K562 (cell line): ENCODE measurements around the gene NR1D1. TPM values are rescaled to one million over a fixed set of nuclear protein-coding genes. Genes with fewer than 3 reads are reported as not detected.

ENCODE experiments used
- DACH1 ChIP-seq: fragments of 450-650 bp; IDR thresholded peaks from 2 replicates; pipeline ENCODE4 v1.6.1; 2018; ENCODE audit not compliant: partially characterized antibody
- MTA1 ChIP-seq: fragments of 450-650 bp; IDR thresholded peaks from 2 replicates; pipeline ENCODE4 v1.6.1; 2017; ENCODE audit warnings: borderline replicate concordance
- OTX1 ChIP-seq: fragments of 450-650 bp; formaldehyde crosslinking; IDR thresholded peaks from 2 replicates; pipeline ENCODE4 v1.4.0; 2022; ENCODE audit warnings: mild to moderate bottlenecking
- PRMT5 ChIP-seq: sonication (generic); formaldehyde crosslinking; IDR thresholded peaks from 2 replicates; pipeline ENCODE4 v1.5.0; 2020; ENCODE audit warnings: missing genetic modification reagents
- SRSF7 ChIP-seq: fragments of 200-400 bp; formaldehyde crosslinking; optimal IDR thresholded peaks from 2 replicates; pipeline ENCODE3; 2017; ENCODE audit warnings: mild to moderate bottlenecking, low read depth, low read length
- ZNF212 ChIP-seq: fragments of 450-650 bp; formaldehyde crosslinking; IDR thresholded peaks from 2 replicates; pipeline ENCODE4 v1.4.0; 2020; ENCODE audit warnings: mild to moderate bottlenecking
- ZNF280B ChIP-seq: fragments of 250-450 bp; sonication (Bioruptor Pico); IDR thresholded peaks from 2 replicates; pipeline ENCODE4 v1.5.1; 2021; ENCODE audit warnings: mild to moderate bottlenecking
- polyA plus RNA-seq, 8 experiments: library from polyadenylated mRNA; depleted of rRNA in 4 of 8; stranded (reverse) in 5 of 8; unstranded in 3 of 8; fragments of >200 nt; fragmentation: Nextera tagmentation in 2 of 8; fragmentation: Illumina TruSeq in 1 of 8; extraction: Ambion mirVana in 2 of 8; extraction: Trizol in 1 of 8; gene quantifications; 2 replicates each; pipeline versions ENCODE4 v1.2.1 to v1.2.3, GENCODE V29; 2011 to 2014; ENCODE audit warnings: inconsistent platforms in 1 of 8, missing spikeins in 1 of 8
- total RNA-seq, 7 experiments: library from RNA; depleted of rRNA in 6 of 7; stranded (reverse); fragments of >200 nt in 6 of 7; fragmentation: Illumina TruSeq in 2 of 7; extraction: Trizol in 2 of 7; gene quantifications; 2 replicates each; pipeline versions ENCODE4 v1.2.1 to v1.2.3, GENCODE V29; 2011 to 2021; ENCODE audit warnings: low replicate concordance in 1 of 7
- TF ChIP-seq, protein P1 (sequence below): sonication (generic); formaldehyde crosslinking; IDR thresholded peaks from 2 replicates; pipeline ENCODE4 v1.8.0; 2023; ENCODE audit warnings: mild to moderate bottlenecking, missing genetic modification reagents

Gene NR1D1
- total and polyA plus RNA-seq, 9 of the 15 experiments (the other 6 are each of a cell fraction or from before 2014, with no cell fraction given), result 0.25 to 7.7 (median 0.65) TPM

DNA sequence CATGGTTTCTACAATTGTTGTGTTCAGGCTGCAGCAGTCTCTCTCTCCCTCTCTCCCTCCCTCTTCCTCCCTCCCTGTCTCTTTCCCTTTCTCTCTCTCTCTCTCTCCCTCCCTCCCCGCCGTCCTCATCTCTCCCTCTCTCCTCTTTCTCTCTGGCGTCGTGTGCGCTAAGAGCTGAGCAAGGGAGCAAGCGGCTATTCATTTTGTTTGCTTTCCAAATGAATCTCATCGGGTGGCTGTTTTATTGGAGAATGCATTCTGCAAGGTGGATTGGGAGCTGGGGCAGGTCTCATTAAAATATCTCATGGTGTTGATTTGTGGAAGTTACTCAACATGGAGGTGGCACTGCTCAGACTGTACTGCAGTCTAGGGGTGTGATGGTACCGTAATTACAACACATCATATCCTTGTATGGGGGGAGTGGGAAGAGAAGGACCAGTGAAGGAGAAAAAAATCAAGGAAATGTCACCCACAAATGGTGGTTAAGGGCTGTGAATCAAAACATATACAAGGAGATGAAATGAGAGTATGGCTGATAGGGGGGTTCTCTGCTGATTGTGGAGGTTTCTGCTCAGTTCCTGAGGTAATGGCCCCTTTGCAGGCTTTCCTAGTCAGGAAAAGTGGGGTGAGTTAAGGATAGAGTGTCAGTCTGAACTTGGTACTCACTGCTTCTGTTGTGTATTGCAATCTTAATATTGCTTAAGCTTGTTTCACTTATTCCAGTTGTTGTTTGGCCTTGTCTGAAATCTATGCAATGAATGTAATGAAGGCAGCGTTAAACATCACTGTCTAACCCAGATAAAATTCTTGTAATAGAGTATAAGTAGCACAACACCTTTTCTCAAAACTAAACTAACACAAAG lies 24.1 kb upstream of the NR1D1 start (continued):
- TF ChIP-seq, protein P1, sequence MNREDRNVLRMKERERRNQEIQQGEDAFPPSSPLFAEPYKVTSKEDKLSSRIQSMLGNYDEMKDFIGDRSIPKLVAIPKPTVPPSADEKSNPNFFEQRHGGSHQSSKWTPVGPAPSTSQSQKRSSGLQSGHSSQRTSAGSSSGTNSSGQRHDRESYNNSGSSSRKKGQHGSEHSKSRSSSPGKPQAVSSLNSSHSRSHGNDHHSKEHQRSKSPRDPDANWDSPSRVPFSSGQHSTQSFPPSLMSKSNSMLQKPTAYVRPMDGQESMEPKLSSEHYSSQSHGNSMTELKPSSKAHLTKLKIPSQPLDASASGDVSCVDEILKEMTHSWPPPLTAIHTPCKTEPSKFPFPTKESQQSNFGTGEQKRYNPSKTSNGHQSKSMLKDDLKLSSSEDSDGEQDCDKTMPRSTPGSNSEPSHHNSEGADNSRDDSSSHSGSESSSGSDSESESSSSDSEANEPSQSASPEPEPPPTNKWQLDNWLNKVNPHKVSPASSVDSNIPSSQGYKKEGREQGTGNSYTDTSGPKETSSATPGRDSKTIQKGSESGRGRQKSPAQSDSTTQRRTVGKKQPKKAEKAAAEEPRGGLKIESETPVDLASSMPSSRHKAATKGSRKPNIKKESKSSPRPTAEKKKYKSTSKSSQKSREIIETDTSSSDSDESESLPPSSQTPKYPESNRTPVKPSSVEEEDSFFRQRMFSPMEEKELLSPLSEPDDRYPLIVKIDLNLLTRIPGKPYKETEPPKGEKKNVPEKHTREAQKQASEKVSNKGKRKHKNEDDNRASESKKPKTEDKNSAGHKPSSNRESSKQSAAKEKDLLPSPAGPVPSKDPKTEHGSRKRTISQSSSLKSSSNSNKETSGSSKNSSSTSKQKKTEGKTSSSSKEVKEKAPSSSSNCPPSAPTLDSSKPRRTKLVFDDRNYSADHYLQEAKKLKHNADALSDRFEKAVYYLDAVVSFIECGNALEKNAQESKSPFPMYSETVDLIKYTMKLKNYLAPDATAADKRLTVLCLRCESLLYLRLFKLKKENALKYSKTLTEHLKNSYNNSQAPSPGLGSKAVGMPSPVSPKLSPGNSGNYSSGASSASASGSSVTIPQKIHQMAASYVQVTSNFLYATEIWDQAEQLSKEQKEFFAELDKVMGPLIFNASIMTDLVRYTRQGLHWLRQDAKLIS (CRISPR knock-in tag), result no peak
- TF ChIP-seq ZNF212 (CRISPR knock-in tag) (no peak), ZNF280B (no peak), MTA1 (peak; percentile 78), OTX1 (peak; percentile 40; the same call in 1 of the 2 replicates), DACH1 (no peak), PRMT5 (no peak), SRSF7 (no peak)
